Heart right ventricle (tissue), 16 donors: ENCODE results near the gene CD200. TPM values are rescaled to one million over a fixed set of nuclear protein-coding genes. Genes with fewer than 3 reads are reported as not detected.
A peak's percentile ranks its signal among the peaks of the same experiment; 100 is the strongest.

Experiments
- ATAC-seq, 8 donors: fragments of 200-7000 bp; cut with Tn5 transposase; one replicate each; pipeline ENCODE4 v1.9.1; 2020; ENCODE audit warnings: mild to moderate bottlenecking in 8 of 8, moderate library complexity in 8 of 8, moderate number of reproducible peaks in 1 of 8
- DNase-seq, 2 donors: peaks; one replicate each; pipeline ENCODE4 v3.0.0-alpha.2; 2020
- H3K27ac ChIP-seq, 10 donors: fragments of 200-600 bp; sonication (generic) in 2 of 10; one replicate each; pipeline versions ENCODE4 v1.5.0 to v1.8.0; 2020 to 2022; ENCODE audit warnings: mild to moderate bottlenecking in 3 of 10
- H3K27me3 ChIP-seq, 7 donors: fragments of 200-600 bp; one replicate each; pipeline ENCODE4 v1.8.0; 2021 to 2022; ENCODE audit warnings: mild to moderate bottlenecking in 2 of 7
- H3K36me3 ChIP-seq, 9 donors: fragments of 200-600 bp; sonication (generic) in 1 of 9; one replicate each; pipeline versions ENCODE4 v1.5.0 to v1.8.0; 2020 to 2022; ENCODE audit warnings: mild to moderate bottlenecking in 2 of 9
- H3K4me1 ChIP-seq, 9 donors: fragments of 200-600 bp; sonication (generic) in 1 of 9; one replicate each; pipeline versions ENCODE4 v1.5.0 to v1.8.0; 2020 to 2022; ENCODE audit warnings: mild to moderate bottlenecking in 4 of 9
- H3K4me3 ChIP-seq, 10 donors: fragments of 200-600 bp; sonication (generic) in 2 of 10; one replicate each; pipeline versions ENCODE4 v1.5.0 to v1.8.0; 2020 to 2022; ENCODE audit warnings: mild to moderate bottlenecking in 7 of 10, moderate library complexity in 2 of 10
- H3K9me3 ChIP-seq, 11 donors: fragments of 200-600 bp in 10 of 11; sonication (generic) in 2 of 11; one replicate each; pipeline versions ENCODE4 v1.5.0 to v1.8.0; 2013 to 2022; ENCODE audit warnings: mild to moderate bottlenecking in 2 of 11, control low read depth in 1 of 11, moderate library complexity in 1 of 11
- WGBS, 2 donors: extraction: QIAGEN DNeasy Blood & Tissue Kit; methylation state at CpG; one replicate each; pipeline ENCODE4 v1.1.7; 2013; ENCODE audit warnings: inconsistent platforms in 1 of 2; 5-methylcytosine and 5-hydroxymethylcytosine counted together
- intact Hi-C, 10 donors: fragments of 100-400 bp; cut with DNase I; formaldehyde crosslinking; loops; one replicate each; pipeline versions ENCODE4 v1.11.1 to v1.14.2; 2022
- polyA plus RNA-seq, 2 donors: library from polyadenylated mRNA; stranded (reverse); fragments of 200-250 nt; gene quantifications; one replicate each; pipeline ENCODE4 v1.2.3, GENCODE V29; 2013
- total RNA-seq, 10 donors: library from RNA; stranded (reverse); fragmentation: NEBNext Ultra II Directional in 3 of 10; extraction: Animal tissue kit (Norgen Biotek cat#: 25700) in 3 of 10; gene quantifications; one replicate each; pipeline versions ENCODE4 v1.2.1 to v1.2.4, GENCODE V29; 2021 to 2023
- TF ChIP-seq, protein P1 (sequence below), 9 donors: fragments of 200-600 bp; sonication (generic) in 2 of 9; IDR thresholded peaks; one replicate each; pipeline versions ENCODE4 v1.5.0 to v1.8.0; 2021 to 2022; ENCODE audit warnings: antibody characterized with exemption in 9 of 9, mild to moderate bottlenecking in 5 of 9, moderate library complexity in 1 of 9
- donor health status: Arrhythmogenic right ventricular cardiomyopathy.
- donor health status: ischemic (EF 13 %, LVEDD 7.1; RV severe dilation, severe dysfunction).
- donor health status: healthy with polysubstance abuse.
- donor health status: DM: no; HTN: yes; CAD: no.
- donor health status: DM: no; HTN: no; CAD: no.
- donor health status: ischemic (EF 25% LVEDD 6.9; RV normal size, moderate dysfunction).
- donor health status: ischemic (EF 25% LVEDD 5.7; RV mildly dilated, moderate dysfunction).
- donor health status: healthy.
- donor health status: DM: yes; HTN: yes; CAD: no.
- donor health status: Ischemic cardiomyopathy.
- donor health status: ischemic (EF 35%, LVEDD 5.7; RV mildly dilated, moderate dysfunction).
- donor health status: nonischemic (EF 11% LVEDD 7.7; RV severe dilation, severe dysfunction).
- donor health status: DM: yes; HTN: yes; CAD: no.
- donor health status: PGD.
- donor health status: ischemic (EF 29% LVEDD 5.4; RV normal size, mild dysfunction).
- donor health status: nonischemic (EF 23%, LVEDD 6.1; RV moderate dilation, normal function).

Gene CD200
- total and polyA plus RNA-seq, 12 donors: 0.44 to 3.3 (median 1.2) TPM

DNA sequence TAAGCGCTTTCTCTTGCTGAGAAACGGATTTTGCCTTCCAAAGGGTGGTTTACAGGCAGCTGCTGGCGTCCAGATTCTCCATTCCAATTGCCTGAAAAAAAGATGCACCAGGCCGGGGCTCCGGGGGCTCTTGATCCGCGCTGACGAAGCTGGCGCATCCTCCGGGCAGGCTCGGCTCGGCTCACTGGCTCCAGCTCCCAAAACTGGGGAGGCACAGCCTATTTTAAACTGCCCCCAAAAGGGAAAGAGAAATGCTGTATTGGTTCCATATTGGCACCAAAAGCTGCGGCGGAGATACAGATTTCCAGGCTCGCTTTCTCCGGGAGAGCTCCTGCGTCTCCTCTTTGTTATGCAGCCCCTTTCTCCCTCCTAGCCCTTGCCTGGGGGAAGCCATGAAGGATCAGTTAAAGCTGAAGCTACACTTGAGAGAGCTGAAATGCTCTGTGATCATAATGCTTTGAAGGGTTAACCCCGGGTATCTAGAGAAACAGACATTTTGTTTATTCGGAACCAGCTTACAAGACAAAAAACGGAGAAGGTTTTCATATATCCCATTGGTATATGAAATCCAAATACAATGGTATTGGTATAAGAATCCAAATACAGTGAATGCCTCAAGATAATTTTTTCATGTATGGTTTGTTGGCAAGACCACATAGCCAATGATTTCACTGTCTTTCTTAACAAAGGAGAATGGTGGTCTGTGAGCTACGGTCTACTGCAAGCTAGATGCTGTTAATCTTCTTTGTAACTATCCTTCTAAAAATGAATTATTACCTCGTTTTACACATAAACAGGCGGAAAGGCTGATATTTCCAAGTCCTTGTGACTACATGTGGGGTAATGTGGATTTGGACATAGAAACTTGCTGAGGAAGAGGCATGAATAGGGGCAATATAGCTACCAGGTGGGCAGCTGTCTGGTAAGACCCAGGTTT lies 693 bp downstream of the CD200 start:
- Histone ChIP-seq H3K9me3 (no peaks in the 10 kb centered on the region), H3K27ac (peak overlapping the region in 8 of 10 donors; percentile 48 to 83 (median 72)), H3K4me1 (peaks cover 0 to 22% (median 7%) of the 10 kb centered on the region in 9 donors), H3K36me3 (no peaks in the 10 kb centered on the region), H3K27me3 (peaks cover 0 to 15% (median 6%) of the 10 kb centered on the region in 7 donors), H3K4me3 (peak overlapping the region in 9 of 10 donors; percentile 38 to 64 (median 57))
- 24 to 29% methylated on average over 23 of the region's 23 CpGs for WGBS, 2 donors
- peak; percentile 44 to 75 (median 63) for ATAC-seq
- no peak for DNase-seq
- TF ChIP-seq, protein P1, sequence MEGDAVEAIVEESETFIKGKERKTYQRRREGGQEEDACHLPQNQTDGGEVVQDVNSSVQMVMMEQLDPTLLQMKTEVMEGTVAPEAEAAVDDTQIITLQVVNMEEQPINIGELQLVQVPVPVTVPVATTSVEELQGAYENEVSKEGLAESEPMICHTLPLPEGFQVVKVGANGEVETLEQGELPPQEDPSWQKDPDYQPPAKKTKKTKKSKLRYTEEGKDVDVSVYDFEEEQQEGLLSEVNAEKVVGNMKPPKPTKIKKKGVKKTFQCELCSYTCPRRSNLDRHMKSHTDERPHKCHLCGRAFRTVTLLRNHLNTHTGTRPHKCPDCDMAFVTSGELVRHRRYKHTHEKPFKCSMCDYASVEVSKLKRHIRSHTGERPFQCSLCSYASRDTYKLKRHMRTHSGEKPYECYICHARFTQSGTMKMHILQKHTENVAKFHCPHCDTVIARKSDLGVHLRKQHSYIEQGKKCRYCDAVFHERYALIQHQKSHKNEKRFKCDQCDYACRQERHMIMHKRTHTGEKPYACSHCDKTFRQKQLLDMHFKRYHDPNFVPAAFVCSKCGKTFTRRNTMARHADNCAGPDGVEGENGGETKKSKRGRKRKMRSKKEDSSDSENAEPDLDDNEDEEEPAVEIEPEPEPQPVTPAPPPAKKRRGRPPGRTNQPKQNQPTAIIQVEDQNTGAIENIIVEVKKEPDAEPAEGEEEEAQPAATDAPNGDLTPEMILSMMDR (IDR thresholded peaks at IDR 0.05): no peak
- intact Hi-C loops: loop anchor here in 2 of 10 donors (10.0 kb wide), 2 partner anchors 181 to 191 kb away; no protein-coding TSS in a partner anchor

DNA sequence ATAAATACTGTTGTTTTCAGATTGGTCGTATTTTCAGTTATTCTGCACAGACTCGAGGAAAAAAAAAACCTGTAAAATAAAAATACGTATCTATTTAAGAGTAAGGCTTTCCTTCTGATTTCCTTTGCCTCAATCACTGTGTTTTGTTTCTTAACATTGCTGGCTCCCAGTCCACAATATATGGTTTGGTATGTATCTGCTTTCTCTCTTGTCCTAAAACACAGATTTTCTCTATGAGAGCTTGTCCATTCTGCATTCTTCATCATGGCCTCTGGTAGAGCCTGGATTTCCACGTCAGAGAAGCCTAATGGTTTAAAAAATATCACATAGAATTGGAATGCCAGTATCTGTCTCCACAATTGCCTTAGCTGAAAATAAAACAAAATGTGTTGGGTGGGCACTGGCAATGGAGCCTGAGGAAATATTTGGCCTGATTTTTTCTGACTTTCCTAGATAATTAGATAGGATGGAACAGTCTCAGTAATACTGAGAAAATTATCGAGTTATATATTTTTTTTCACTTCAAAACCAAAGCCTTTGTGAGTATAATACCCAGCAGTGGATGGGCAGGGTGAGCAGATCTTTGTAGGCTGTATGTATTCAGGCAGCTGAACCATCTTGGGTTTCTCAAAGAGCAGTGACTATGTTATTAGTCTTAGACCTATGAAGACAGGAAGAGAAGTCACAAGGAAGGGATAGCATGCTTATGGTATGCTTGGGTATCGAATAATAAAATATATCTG lies 1.9 kb downstream of the CD200 start:
- TF ChIP-seq, protein P1 (IDR thresholded peaks at IDR 0.05): no peak
- 62 to 65% methylated on average over 6 of the region's 6 CpGs for WGBS, 2 donors
- no peak for DNase-seq

DNA sequence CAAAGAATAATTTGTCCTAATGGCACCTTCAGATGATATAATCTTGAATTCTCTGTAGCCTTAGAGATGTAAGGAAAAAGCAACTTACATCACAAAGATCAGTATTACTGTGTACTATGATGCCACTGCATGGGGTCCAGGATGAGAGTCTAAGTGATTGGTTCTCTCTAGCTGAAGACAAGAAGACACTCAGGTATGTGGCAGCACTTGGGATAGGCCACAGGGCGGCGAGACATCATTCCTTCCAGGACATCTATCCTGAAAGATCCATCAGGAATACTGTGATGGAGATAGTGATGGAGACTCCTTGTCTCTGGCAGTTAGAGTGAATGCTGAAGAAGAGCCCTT lies 2.5 kb downstream of the CD200 start:
- TF ChIP-seq, protein P1 (IDR thresholded peaks at IDR 0.05): no peak
- no peak for ATAC-seq
- H3K36me3 ChIP-seq: no peaks in the 10 kb centered on the region
- H3K4me1 ChIP-seq: peaks cover 0 to 22% (median 7%) of the 10 kb centered on the region in 9 donors
- H3K27me3 ChIP-seq: peaks cover 0 to 15% (median 6%) of the 10 kb centered on the region in 7 donors
- DNase-seq: no peak
- WGBS, 2 donors: 93 to 99% methylated on average over 2 of the region's 2 CpGs
- H3K27ac ChIP-seq: peak overlapping the region in 2 of 10 donors; percentile 27 to 83
- H3K4me3 ChIP-seq: no peak overlapping the region
- intact Hi-C loops: loop anchor here in 2 of 10 donors (10.0 kb wide), 2 partner anchors 179 to 189 kb away; no protein-coding TSS in a partner anchor
- H3K9me3 ChIP-seq: no peaks in the 10 kb centered on the region

More for the DNA sequence above, 1.9 kb downstream of the CD200 start:
- H3K4me3 ChIP-seq: peak overlapping the region in 6 of 10 donors; percentile 57 to 64 (median 58)
- H3K9me3 ChIP-seq: no peaks in the 10 kb centered on the region
- peaks cover 0 to 15% (median 6%) of the 10 kb centered on the region in 7 donors for H3K27me3 ChIP-seq
- intact Hi-C loops: loop anchor here in 2 of 10 donors (10.0 kb wide), 2 partner anchors 180 to 190 kb away; no protein-coding TSS in a partner anchor
- peaks cover 0 to 22% (median 7%) of the 10 kb centered on the region in 9 donors for H3K4me1 ChIP-seq
- peak overlapping the region in 6 of 10 donors; percentile 39 to 83 (median 76) for H3K27ac ChIP-seq
- no peaks in the 10 kb centered on the region for H3K36me3 ChIP-seq
- no peak for ATAC-seq
